ENCODE measurements around the gene BHLHE41.

The BHLHE41 gene

GRCh38 chr12:26127404-26127803 lies 2.6 kb upstream of the BHLHE41 start:
- H3K4me3 ChIP-seq (ENCODE audit: low read depth, low read length) = no peak overlapping the region
- TF ChIP-seq, protein P1, sequence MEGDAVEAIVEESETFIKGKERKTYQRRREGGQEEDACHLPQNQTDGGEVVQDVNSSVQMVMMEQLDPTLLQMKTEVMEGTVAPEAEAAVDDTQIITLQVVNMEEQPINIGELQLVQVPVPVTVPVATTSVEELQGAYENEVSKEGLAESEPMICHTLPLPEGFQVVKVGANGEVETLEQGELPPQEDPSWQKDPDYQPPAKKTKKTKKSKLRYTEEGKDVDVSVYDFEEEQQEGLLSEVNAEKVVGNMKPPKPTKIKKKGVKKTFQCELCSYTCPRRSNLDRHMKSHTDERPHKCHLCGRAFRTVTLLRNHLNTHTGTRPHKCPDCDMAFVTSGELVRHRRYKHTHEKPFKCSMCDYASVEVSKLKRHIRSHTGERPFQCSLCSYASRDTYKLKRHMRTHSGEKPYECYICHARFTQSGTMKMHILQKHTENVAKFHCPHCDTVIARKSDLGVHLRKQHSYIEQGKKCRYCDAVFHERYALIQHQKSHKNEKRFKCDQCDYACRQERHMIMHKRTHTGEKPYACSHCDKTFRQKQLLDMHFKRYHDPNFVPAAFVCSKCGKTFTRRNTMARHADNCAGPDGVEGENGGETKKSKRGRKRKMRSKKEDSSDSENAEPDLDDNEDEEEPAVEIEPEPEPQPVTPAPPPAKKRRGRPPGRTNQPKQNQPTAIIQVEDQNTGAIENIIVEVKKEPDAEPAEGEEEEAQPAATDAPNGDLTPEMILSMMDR (IDR thresholded peaks at IDR 0.05; ENCODE audit: insufficient read depth, low read depth, low read length, missing control alignments) = no peak
- no peak for DNase-seq (ENCODE audit: low read depth)

GRCh38 chr12:26126340-26127284 lies 1.8 kb upstream of the BHLHE41 start:
- DNase-seq (ENCODE audit: low read depth) = peak; percentile 48
- TF ChIP-seq, protein P1 (IDR thresholded peaks at IDR 0.05; ENCODE audit: insufficient read depth, low read depth, low read length, missing control alignments) = no peak
- peak overlapping the region; percentile 67 for H3K4me3 ChIP-seq (ENCODE audit: low read depth, low read length)

DNA sequence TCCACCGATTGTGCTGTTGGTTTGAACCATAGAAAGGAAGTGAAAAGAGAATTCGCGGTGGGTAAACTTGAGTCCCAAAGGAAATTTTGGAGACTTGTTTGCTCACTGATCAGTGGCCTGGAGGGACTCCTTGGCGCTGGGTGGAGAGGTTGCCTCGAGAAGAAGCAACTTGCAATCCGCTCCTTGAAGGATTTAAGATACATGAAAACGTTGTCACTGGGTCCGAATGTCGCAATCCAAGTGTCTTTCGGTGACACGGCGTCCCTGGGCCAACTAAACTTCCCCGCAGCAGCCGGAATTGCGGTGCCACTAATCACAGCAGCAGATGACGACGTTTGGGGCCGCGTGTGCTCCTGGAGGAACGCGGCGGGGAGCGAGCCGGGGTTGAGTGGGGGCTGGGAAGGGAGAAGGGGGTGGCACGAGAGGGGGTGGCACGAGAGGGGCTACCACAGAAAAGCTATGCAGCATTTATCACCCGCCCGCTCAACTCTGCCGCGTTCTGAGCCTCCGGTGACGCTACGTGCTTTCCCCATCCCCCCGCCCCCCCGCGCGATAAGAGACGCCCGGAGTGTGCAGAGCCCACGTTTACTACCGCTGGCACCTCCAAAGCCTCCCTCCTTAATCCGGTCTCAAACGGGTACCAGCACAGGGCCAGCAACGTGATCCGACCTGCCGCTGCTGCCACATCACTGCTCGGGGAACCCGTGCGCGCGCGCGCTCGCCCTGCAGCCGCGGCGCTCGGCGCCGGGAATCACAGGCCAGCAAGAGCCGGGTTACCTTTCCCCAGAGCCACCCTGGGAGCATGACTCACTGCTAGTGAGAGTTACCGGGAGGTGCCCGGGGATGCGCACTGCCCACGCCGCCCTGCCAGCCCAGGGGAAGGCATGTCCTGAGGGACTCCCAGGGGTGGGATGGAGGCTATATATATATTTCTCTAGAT lies 833 bp upstream of the BHLHE41 start:
- TF ChIP-seq, protein P1 (IDR thresholded peaks at IDR 0.05; ENCODE audit: insufficient read depth, low read depth, low read length, missing control alignments) = no peak
- peak overlapping the region; percentile 67 for H3K4me3 ChIP-seq (ENCODE audit: low read depth, low read length)
- DNase-seq (ENCODE audit: low read depth) = peak; percentile 45

DNA sequence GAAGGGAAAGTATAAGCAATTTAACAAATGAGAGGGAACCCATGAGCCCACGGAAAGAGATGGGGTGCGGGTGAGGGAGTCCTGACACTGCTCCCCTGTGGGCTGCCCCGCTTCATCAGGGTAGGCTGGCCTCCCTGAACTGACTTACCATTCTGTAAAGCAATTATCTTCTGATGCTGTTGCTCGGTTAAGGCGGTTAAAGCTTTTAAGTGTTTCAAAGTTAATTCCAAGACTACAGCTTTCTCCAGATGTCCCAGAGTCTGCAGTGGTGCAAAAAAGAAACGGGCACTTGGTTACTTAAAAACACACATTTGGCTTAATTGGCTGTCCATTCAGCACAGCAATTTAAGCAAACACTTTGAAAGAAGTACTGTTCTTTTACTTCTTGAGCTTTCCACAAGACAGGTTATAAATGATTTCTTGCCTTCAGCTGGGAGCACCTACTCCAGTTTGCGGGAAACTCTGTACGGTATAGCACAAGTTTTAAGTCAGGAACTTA lies 1.3 kb downstream of the BHLHE41 start:
- DNase-seq (ENCODE audit: low read depth) = no peak
- H3K4me3 ChIP-seq (ENCODE audit: low read depth, low read length) = no peak overlapping the region
- TF ChIP-seq, protein P1 (IDR thresholded peaks at IDR 0.05; ENCODE audit: insufficient read depth, low read depth, low read length, missing control alignments) = no peak

GRCh38 chr12:26122681-26123481 lies 2.0 kb downstream of the BHLHE41 start:
- H3K4me3 ChIP-seq (ENCODE audit: low read depth, low read length) = peak overlapping the region; percentile 34
- TF ChIP-seq, protein P1 (IDR thresholded peaks at IDR 0.05; ENCODE audit: insufficient read depth, low read depth, low read length, missing control alignments) = no peak
- DNase-seq (ENCODE audit: low read depth) = peak; percentile 39
